ENCODE data around the gene TMEM254.
"Not testable (repeated sequence)": the region's sequence is repeated elsewhere in the genome, so short reads cannot be mapped to it uniquely, and the experiment has no call there.

TMEM254 gene

GRCh38 chr10:80078448-80079311 is at the start of gene TMEM254:
Gene TMEM254, plus strand, starts transcription at chr10:80078665. Its CDS starts 35 bp downstream, at chr10:80078700.
- peak; percentile 53 for DNase-seq (ENCODE audit: low read depth, low spot score)

- DNase-seq (ENCODE audit: low read depth, low spot score), result not testable (repeated sequence)
Observed at GRCh38 chr10:80029205-80029604, 49.3 kb upstream of the TMEM254 start.

- not testable (repeated sequence) for DNase-seq (ENCODE audit: low read depth, low spot score)
Observed at GRCh38 chr10:80029865-80030264, 48.6 kb upstream of the TMEM254 start.

GRCh38 chr10:80032503-80032902 is 46.0 kb upstream of the TMEM254 start:
- no peak for DNase-seq (ENCODE audit: low read depth, low spot score)

DNA sequence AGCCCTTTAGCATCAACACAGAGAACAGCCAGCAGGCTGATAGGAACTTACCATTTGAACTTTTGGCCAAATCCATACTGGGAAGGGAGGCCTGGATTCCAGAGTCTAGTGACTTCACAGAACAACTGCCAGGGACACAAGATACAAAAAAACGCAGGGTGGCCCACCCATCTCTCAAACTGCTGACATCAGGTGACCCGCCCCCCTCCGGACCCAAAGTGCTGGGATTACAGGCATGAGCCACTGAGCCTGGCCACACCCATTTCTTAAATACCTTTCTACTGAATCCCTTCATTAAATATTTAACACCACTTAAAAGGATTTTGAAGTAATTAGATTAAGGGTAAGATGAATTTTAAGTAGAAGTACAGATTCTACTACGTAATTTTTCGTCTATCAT is 43.7 kb upstream of the TMEM254 start:
- not testable (repeated sequence) for DNase-seq (ENCODE audit: low read depth, low spot score)

DNA sequence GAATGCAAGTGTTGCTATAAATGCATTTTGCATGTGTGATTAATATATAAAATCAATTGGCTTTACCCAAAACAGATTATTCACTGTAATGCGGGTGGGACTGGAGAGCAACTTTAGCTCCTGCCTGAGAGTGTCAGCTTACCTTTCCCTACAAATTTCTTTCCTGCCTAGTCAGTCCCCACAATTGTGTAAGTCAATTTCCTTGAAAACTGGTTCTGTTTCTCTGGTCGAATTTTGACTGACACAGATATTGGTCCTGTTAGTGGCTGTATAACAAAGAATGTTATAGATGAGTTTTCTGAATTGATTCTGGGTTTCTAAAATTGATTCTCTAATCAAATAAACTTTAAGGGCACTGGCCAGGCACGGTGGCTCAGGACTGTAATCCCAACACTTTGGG is 43.0 kb upstream of the TMEM254 start:
- not testable (repeated sequence) for DNase-seq (ENCODE audit: low read depth, low spot score)

- not testable (repeated sequence) for DNase-seq (ENCODE audit: low read depth, low spot score)
Observed at GRCh38 chr10:80036921-80037500, 41.5 kb upstream of the TMEM254 start.

GRCh38 chr10:80038226-80038625 is 40.2 kb upstream of the TMEM254 start:
- not testable (repeated sequence) for DNase-seq (ENCODE audit: low read depth, low spot score)

- DNase-seq (ENCODE audit: low read depth, low spot score), result no peak
Observed at GRCh38 chr10:80041162-80041561, 37.3 kb upstream of the TMEM254 start.

DNA sequence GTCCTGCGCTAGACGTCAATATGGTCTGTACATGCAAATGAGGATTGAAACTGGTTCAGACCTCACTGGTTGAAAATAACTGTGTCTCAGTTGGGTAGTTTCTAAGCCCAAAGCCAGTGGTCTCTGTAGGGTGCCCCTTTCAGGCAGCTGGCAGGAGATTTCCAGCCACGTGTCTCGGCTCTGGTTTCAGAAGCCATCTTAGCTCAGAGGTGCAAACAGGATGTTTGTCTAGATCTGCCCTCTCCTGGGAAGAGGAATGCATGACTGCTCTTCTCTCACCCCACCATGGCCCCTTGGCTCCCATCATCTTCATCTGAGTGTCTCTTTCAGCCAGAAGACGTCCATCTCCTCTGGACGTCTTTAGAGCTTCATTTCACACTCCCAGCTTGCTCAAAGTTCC is 33.5 kb upstream of the TMEM254 start:
- not testable (repeated sequence) for DNase-seq (ENCODE audit: low read depth, low spot score)

DNA sequence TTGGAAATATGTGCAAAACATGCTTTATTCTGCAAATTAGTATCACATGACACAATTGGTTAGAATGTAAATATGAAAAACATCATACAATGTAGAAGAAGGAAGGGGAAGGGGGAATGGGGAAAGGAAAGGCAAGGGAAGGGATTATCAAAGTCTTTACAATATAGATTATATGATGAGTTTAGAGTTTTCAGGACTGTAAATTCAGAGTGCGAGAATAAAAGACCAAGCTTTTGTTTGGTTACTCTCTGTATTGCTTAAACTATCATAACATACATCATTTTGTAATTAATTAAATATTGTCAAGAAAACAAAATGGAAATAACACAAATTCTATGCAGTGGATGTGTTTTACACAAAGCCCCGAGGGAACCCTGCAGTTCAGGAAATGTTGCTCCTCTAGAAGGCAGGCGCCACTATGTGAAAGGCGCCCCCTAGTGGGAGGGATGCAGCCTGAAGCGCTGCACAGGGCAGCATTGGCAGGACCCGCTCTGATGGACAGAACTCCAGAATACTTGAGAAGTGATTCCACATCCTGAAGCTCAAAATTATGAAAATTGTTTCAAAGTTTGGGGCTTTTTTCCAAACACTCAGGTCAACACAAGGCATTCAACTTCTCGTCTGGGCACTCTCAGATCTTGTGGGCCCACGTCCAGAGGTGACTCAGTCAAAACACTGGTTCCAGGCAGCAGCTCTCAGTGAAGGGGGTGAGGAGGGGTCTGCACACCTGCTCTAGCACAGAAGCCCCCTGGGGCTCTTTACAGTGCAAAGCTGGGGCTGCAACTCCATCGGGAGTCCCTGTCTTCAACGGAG is 31.6 kb upstream of the TMEM254 start:
- peak; percentile 12 for DNase-seq (ENCODE audit: low read depth, low spot score)

- DNase-seq (ENCODE audit: low read depth, low spot score), result no peak
Observed at GRCh38 chr10:80050752-80051151, 27.7 kb upstream of the TMEM254 start.

GRCh38 chr10:80051993-80052392 is 26.5 kb upstream of the TMEM254 start:
- no peak for DNase-seq (ENCODE audit: low read depth, low spot score)

GRCh38 chr10:80055760-80056159 is 22.7 kb upstream of the TMEM254 start:
- DNase-seq (ENCODE audit: low read depth, low spot score), result no peak

DNA sequence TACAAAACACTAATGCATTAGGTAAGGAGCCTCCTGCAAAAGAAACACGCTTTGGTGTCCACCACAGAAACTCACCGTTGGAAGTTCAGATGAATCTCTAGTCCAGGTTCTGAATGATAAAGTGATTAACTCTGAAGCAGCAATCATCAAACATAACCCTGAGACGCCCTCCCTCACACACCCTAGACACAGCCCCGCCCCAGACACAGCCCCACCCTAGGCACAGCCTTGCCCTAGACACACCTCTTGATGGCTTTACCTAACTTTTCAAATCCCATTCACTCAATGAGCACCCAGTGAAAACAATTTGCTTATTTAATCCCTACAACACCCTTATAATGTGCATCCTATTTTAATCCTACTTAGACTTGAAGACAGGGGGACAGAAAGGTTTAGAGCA is 21.3 kb upstream of the TMEM254 start:
- no peak for DNase-seq (ENCODE audit: low read depth, low spot score)

DNA sequence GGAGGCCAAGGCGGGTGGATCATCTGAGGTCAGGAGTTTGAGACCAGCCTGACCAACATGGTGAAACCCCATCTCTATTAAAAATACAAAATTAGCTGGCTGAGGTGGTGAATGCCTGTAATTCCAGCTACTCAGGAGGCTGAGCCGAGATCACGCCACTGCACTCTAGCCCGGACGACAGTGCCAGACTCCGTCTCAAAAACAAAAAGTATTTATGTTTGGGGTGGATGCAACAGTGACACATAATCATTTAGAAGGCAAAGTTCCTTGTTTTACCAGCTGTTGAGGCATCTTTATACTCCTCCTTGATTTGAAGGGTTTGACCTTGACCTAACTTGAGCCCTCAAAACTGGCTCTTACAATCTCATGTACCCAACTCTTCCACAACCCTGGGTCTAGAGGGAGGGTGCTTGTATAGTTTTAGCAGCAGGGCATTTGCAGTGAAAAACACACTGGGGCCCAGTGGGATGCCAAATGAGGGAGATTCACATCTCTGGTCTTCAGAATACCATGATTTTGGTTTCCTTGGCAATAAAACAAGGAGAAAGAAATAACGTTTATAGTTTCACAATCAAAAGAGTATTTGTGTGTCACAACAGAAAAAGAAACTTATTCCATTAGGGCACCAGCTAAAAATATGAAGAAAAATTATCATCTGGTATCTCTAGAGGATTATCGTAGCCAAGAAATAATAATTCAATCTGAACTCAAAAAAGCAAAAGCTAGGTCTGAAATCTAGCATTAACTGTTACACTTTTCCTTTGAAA is 14.2 kb upstream of the TMEM254 start:
- DNase-seq (ENCODE audit: low read depth, low spot score), result no peak

DNA sequence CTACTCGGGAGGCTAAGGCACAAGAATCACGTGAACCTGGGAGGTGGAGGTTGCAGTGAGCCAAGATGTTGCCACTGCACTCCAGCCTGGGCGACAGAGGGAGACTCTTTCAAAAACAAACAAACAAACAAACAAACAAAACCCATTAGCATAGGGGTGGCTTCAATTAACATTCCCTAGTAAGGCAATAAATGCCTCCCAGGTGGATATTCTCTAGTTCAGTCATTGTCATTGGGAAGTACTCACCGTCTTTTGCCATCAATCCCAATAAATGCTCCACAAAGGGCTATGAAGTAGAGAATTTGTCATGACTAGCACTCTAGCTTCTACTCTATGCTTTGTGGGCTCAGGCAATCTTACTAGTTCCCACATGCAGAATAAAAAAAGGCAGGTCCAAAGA is 11.7 kb upstream of the TMEM254 start:
- DNase-seq (ENCODE audit: low read depth, low spot score), result no peak

GRCh38 chr10:80067821-80068220 is 10.6 kb upstream of the TMEM254 start:
- DNase-seq (ENCODE audit: low read depth, low spot score), result not testable (repeated sequence)

GRCh38 chr10:80068270-80068669 is 10.2 kb upstream of the TMEM254 start:
- no peak for DNase-seq (ENCODE audit: low read depth, low spot score)

GRCh38 chr10:80070057-80070456 is 8.4 kb upstream of the TMEM254 start:
- DNase-seq (ENCODE audit: low read depth, low spot score), result no peak

DNA sequence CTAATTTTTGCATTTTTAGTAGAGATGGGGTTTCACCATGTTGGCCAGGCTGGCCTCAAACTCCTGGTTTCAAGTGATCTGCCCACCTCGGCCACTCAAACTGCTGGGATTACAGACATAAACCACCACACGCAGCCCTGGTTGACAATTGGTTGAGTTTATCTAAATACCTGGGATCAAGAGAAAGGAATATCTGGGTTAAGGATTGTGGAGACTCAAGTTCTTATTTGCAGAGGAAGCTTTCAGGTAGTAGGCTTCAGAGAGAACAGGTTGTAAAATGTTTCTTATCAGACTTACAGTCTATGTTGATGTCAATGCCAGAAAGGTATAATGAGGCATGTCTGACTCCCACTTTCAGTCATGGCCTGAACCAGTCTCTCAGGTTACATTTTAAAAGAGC is 5.9 kb upstream of the TMEM254 start:
- no peak for DNase-seq (ENCODE audit: low read depth, low spot score)

Data from brain pericyte (primary cell).